Astrocyte of the spinal cord (primary cell): ENCODE data around the gene CDH22.

Experiments
- DNase-seq: peaks from one replicate; pipeline ENCODE4 v3.0.0; 2011; ENCODE audit warnings: low read depth, low spot score
- H3K4me3 ChIP-seq: 2 replicates; pipeline ENCODE4 v1.5.1; 2011; ENCODE audit warnings: low read depth, mild to moderate bottlenecking, low read length, moderate library complexity
- in situ Hi-C: cut with HindIII; loops from 2 replicates; pipeline ENCODE4 v1.10.0; 2017; ENCODE audit warnings: low sequenced_read_pairs
- TF ChIP-seq, protein P1 (sequence below): IDR thresholded peaks from 2 replicates; pipeline ENCODE4 v1.5.1; 2012; ENCODE audit warnings: low read depth, mild to moderate bottlenecking, low read length, inconsistent platforms

CDH22 gene

DNA sequence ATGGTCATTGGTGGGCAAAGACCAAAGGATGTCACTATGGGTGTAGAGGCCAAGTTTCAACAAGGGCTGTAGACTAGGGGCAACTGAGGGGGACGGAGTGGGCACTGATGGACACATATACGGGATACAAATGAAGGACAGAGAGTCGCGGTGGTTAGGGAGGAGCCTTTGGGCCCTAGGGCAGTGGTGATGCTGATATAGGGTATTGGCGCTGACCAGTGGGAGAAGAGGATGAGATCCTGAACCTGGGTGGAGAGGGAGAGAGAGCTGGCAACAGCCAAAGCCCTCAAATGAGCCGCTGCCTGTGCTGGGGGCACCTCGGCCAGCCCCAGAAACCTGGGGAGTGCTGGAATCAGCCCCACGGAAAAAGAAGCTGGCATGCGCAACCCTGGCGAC is 1.6 kb downstream of the CDH22 start:
- DNase-seq, result no peak
- in situ Hi-C loops, result no loop called here
- H3K4me3 ChIP-seq, result no peak overlapping the region
- TF ChIP-seq, protein P1, sequence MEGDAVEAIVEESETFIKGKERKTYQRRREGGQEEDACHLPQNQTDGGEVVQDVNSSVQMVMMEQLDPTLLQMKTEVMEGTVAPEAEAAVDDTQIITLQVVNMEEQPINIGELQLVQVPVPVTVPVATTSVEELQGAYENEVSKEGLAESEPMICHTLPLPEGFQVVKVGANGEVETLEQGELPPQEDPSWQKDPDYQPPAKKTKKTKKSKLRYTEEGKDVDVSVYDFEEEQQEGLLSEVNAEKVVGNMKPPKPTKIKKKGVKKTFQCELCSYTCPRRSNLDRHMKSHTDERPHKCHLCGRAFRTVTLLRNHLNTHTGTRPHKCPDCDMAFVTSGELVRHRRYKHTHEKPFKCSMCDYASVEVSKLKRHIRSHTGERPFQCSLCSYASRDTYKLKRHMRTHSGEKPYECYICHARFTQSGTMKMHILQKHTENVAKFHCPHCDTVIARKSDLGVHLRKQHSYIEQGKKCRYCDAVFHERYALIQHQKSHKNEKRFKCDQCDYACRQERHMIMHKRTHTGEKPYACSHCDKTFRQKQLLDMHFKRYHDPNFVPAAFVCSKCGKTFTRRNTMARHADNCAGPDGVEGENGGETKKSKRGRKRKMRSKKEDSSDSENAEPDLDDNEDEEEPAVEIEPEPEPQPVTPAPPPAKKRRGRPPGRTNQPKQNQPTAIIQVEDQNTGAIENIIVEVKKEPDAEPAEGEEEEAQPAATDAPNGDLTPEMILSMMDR, result no peak

DNA sequence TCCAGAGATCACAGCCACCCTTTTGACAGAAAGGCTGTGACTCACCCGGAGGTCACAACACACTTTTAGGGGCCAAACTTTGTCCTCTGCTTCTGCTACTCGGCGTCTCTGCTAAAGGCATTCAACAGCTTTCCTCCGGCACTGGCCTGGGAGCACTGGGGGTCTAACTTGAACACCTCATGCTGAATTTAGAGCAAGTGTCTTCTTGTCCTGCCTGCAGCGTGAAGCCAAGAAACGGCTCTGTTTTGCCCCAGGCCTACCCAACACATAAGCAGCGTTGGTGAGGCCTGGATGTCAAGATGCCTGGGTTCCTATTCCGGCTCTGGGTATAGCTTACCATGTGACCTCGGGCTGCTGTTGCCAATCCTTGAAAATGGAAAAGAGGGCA is 2.3 kb downstream of the CDH22 start:
- H3K4me3 ChIP-seq, result no peak overlapping the region
- TF ChIP-seq, protein P1, result no peak
- no peak for DNase-seq
- in situ Hi-C loops, result no loop called here

DNA sequence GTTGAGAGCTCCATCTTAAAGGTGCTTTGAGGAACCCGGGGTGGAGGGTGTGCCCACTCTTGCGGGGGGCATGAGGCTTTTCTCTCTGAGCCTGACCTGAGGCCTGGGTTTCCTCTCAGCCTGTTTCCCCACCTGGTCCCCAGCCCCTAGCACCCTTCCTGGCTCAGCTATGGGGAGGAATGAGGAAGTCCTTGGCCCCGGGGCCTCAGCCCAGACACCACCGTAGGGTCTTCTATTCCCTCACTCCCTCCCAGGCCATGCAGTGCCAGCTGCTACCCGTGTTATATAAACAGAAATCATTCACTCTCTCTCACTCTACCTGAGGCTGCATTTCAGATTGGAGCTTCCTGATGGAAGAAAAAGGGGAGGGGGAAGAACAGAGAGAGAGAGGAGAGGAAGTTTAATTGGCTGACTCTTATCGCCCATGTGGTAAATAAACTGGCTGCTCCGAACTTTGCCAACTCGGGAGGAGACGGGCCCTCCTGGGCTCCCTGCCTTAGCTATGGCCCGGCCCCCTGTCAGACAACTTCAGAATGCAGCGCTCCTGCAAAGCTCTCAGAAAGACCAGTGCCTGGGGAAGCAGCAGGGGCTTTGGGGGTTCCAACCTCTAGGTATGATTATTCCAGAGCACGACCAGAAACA is 2.8 kb downstream of the CDH22 start:
- no peak overlapping the region for H3K4me3 ChIP-seq
- TF ChIP-seq, protein P1, result no peak

DNA sequence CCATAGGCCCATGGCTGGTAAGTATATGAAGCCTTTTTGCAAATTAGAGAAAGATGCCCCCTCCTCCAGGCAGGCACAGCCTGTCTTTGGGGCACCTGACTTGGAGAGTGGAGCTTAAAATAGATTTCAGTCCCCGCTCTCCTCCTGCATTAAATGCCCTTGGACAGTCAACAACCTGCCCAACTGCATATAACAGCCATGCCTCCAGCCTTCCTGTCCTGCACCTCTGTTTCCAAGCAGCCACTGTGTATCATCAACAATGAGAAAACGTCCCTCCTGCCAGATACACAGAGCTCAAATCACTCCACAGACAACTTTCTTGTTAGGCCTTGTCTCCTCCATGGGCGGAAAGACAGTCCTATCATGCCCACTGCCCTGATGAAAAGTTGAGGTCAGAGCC is 3.4 kb downstream of the CDH22 start:
- no peak for DNase-seq
- no peak overlapping the region for H3K4me3 ChIP-seq
- TF ChIP-seq, protein P1, result no peak
- in situ Hi-C loops, result no loop called here

More for the DNA sequence above, 2.8 kb downstream of the CDH22 start:
- no peak for DNase-seq
- in situ Hi-C loops, result no loop called here

DNA sequence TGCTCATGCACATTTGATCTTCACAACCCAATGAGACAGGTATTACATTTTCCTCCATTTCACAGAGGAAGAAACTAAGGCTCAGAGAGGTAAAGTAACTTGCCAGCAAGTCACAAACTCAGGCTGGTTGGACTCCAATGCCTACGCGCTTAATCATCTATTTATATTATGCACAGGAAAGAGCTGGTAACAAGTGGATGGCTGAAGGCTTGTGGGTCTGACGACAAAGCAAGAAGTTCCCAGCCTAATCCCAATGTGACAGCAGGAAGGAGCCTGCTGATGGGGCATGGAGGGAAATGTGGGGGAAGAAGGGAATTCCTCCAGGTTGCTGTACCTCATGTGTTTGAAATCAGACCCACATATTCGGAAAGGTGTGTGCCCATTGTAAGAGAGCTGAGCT is 3.9 kb downstream of the CDH22 start:
- TF ChIP-seq, protein P1, result no peak
- DNase-seq, result no peak

DNA sequence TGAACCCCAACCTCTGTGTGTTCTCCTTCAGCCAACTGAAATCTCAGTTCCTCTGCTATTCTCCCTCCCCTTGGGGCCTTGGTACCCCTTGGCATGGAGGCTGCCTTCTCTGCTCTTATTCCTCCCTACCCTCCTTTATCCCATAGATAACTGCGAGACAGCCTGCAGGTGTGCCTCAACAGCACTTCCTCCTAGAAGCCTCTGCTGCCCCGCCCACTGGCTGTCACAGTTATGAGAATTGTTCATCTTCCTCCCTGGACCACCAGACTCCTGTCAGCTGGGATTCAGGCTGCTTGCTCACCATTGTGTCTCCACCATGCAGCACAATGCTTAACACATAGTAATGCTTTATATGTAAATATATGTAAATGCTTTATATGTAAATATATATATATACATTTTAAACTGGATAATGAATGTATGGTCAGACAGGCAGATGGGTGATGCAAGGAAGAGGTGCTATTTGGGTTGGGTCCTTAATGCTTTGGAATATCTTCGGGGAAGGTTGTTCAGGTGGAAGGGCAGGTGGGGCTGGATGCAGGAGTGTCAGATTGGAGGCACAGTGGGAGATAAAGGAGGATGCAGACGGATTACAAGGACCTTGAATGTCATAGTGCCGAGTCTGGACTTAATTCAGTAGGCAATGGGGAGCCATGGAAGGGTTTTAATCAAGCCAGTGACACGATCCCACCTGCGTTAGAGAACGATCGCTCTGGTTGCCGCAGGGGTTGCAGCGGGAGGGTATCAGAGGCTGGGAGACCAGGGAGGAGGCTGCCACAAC is 4.9 kb downstream of the CDH22 start:
- TF ChIP-seq, protein P1, result no peak
- in situ Hi-C loops, result no loop called here
- no peak overlapping the region for H3K4me3 ChIP-seq
- DNase-seq, result no peak

More for the DNA sequence above, 3.9 kb downstream of the CDH22 start:
- in situ Hi-C loops, result no loop called here
- H3K4me3 ChIP-seq, result no peak overlapping the region
